Stimulated activated CD4-positive, alpha-beta T cell treated with anti-CD3 and anti-CD28 coated beads, Interleukin-4, amount 100 ng/mL, for 1 hour (primary cell): ENCODE data around the gene F12.

Experiments used
- DNase-seq: peaks from one replicate; pipeline ENCODE4 v3.0.0-alpha.2; 2020

Gene F12

GRCh38 chr5:177446200-177447065 lies 37.1 kb upstream of the F12 start, which contains the start of gene PRR7:
Gene PRR7 (plus strand): TSS chr5:177446814. CDS start chr5:177455068, 8,254 bp downstream.
- peak; percentile 80 for DNase-seq

DNA sequence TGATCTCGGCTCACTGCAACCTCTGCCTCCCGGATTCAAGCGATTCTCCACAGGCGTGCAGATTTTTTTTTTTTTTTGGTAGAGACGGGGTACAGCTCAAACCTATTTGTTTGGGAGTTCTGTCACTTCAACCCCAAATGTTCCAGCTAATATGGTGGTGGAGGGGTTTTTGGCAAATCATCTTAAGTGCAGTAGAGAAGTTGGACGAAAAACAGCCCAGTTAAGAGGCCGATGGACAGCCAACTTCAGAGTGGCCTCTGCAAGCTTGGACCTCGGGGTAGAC lies 36.5 kb upstream of the F12 start:
- no peak for DNase-seq

GRCh38 chr5:177445052-177445916 lies 35.9 kb upstream of the F12 start:
- DNase-seq = peak; percentile 13

- peak; percentile 22 for DNase-seq
These were observed 35.0 kb upstream of the F12 start for GRCh38 chr5:177444106-177445051.

DNA sequence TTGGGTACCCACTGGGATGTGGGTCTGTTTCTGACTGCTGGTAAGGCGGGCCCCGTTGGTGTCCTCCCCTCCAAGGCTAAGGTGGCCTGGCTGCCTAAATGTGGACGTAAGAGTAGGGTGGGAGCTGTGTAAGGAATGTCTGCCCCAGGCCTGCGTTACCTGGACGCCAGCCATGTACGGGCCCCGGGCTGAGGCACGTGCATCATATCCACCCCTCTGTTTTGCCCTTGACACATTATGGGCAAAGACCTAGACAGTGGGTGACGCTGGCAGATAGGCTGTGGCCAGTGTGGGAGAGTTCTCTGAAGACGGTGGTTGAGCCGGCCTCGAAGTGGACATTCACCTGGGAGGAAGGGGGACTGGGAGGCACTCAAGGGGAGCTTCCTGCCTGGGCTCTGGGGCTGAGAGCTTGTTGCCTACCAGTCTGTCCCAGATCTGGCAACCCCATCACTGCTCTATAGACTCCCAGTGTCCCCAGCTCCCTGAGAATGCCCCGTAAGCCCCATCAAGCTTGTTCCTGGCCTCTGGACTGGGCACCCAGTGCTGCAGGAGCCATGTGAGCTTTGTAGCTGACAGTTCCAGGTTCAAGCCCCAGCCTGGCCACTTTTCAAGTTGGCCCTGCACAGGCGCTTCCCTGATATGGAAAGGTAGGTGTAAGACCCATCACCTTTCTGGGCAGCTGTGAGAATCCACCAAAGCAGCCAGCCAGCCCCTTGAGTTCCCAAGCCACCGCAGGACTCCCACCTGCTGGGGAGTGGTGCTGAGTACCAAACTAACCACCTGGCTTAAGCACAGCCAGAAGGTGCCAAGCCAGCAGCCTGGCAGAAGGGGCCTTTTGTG lies 34.0 kb upstream of the F12 start:
- peak; percentile 3 for DNase-seq

- DNase-seq = no peak
These were observed 32.9 kb upstream of the F12 start for GRCh38 chr5:177442066-177442826.

DNA sequence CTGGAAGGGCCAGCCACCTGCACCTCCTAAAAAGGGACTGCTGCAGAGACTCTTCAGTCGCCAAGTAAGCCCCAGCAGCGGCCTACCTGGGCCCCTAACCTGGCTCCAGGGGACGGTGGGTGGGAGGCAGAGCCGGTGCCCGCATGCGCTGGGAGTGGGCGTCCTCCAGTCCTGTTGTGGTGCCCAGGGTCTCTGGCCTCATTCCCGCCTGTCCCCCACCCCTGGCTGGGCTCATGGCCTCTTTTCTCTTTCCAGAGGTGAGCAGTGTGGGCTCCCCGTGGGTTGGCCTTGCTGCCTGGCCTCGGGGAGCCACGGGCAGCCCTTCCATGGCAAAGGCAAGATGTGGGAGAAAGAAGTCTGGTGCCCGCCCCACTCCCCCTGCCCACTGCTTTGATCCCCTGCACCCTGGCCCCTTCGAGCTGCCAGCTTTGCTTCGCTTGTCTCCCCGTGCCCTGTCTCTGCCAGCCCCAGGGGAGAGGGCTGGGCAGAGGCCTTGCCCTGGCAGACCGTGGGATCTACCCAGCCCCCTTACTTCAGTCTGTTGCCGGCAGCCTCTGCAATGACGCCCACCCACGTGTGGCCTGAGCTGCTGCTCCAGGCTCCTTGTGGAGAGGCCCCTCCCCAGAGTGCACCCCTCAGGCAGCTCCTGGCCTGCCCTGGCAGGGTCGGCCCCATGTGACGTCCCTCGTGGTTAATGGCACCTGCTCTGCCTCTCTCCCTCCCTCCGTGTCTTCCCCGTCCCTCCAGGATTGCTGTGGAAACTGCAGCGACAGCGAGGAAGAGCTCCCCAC lies 31.8 kb upstream of the F12 start:
- no peak for DNase-seq

DNA sequence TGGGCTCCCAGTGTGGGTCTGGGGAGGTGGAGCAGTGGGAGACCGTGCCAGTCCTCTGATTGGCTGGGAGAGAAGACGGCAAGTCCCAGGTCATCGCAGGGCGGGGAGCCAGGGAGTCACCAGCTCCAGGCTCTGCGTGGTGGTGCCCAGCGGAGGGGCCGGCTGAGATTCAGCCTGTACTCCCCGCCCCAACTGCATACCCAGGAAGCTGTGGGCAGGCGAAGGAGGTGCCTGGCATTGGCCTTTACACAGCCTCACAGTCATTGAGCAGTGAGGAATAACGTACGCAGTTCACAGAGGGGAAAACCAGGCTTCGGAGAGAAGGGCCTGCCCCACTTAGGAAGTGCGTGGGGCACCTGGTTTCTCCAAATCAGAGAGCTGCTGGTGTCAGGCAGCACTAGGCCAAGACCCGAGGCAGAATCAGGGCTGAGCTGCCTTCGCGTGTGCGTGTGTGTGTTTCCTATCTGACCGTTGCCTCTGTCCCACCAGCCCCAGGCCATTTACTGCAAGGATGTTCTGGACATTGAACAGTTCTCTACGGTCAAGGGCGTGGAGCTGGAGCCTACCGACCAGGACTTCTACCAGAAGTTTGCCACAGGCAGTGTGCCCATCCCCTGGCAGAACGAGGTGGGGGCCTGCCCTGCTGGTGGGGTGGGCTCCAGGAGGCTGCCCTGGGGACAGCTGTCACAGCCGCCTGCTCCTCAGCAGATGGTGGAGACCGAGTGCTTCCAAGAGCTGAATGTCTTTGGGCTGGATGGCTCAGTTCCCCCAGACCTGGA lies 31.0 kb upstream of the F12 start:
- DNase-seq = peak; percentile 55

DNA sequence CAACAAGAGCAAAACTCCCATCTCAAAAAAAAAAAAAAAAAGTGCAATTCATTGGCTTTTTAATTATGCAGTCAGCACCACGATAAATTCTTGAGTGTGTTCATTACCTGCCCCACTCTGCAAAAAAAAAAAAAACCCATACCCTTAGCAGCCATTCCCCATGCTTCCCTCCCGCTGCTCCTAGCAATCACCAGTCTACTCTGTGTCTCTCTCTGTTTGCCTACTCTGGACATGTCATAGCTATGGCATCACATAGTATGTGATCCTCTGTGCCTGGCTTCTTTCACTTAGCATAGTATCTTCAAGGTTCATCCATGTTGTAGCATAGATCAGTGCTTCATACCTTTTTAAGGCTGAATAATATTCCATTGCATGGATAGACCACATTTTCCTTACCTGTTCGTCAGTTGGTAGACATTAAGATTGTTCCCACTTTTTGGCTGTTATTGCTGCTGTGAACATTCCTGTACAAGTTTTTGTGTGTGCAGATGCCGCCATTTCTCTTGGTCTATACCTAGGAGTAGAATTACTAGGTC lies 30.2 kb upstream of the F12 start:
- no peak for DNase-seq

GRCh38 chr5:177438468-177438867 lies 29.1 kb upstream of the F12 start:
- DNase-seq = no peak

DNA sequence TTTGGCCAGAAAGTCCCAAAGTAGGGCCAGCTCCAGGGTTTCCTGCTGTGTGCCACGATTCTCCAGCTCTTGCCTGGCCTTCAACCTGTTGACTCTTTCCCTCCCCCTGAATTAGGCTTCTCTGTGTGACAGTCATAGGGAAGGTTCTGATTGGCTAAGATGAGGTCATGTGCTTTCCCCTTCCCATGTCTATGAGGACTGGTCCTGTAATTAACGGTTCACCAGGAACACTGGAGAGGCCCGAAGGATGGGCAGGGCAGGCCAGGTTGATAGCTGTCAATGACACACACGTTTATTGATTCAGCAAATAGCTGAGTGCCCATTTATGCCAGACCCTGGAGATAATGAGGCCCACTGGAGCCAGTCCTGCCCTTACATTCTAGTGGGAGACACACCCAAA lies 28.3 kb upstream of the F12 start:
- no peak for DNase-seq

- DNase-seq = peak; percentile 2
These were observed 26.6 kb upstream of the F12 start for GRCh38 chr5:177435847-177436536.

DNA sequence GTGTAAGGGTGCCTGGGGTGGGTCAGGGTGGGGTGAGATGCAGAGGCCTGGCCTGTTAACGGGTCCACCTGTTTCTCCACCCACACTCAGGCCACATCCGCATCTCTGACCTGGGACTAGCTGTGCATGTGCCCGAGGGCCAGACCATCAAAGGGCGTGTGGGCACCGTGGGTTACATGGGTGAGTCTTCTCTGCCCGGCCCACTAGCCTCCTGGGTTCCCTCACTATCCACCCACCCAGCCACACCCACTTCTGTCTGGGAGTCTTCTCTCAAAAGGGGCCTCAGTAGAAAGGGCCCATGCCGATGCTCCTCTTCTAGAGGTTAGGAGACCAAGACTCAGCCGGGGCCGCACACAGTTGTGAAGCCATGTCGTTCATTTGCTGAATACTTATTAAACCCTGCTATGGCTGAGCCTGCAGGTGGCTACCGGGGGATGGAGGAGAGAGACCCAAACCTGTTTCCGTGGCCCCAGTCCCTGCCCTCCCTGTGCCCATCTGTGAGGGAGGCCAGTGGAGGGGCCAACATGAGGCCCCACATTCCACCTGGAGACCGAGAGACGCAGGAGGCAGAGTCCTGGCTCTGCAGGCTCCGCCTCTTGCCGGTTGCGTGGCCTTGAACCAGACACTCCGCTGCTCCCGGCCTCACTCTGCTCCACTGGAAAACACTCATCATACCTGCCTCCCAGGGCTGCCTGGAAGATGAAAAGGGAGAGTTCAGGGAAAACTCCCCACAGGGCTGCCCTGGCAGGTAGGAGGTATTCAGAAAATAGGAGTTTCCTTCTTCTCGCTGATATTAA lies 25.8 kb upstream of the F12 start:
- DNase-seq = no peak

DNA sequence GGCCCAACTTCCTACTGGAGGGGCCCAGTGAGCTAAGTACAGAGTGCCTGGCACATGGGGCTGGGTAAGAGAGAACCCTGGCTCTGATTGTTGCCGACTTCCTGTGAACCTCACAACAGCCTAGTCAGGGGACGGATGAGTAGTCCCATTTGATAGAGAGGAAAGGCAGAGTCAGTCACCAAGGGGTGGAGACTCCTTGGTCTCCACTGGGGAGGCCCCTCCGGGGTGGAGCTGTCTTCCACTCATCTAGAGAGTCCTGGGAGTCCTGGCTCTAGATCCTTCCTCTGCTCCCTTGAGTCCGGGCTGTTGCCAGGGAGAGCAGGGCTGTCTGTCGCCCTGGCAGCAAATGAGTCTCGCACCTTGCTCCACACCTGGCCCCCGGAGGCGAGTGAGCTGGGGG lies 25.1 kb upstream of the F12 start:
- DNase-seq = peak; percentile 58

DNA sequence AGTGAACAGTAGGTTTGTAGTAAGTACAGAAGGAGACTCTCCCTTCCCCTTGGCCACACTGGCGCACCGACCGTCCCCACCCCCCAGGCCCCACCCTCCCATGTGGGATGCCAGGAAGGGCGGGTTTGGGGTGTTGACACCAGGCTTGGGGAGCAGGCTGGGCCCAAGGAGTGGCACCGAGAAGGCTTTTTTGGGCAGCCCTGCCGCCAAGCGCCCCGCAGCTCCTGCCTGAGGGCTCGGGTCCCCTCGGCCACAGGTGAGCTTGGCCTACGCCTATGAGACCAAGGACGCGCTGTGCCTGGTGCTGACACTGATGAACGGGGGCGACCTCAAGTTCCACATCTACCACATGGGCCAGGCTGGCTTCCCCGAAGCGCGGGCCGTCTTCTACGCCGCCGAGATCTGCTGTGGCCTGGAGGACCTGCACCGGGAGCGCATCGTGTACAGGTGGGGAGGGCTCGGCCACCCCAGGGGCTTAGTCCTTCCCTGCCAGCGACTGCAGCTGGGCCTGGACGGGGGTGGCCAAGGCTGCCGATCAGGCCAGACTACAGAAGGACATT lies 24.4 kb upstream of the F12 start:
- DNase-seq = peak; percentile 3

- no peak for DNase-seq
These were observed 23.7 kb upstream of the F12 start for GRCh38 chr5:177432839-177433657.
